Left ventricle myocardium superior (tissue), 1 donor: ENCODE results near the gene RILPL1. TPM values are rescaled to one million over a fixed set of nuclear protein-coding genes. Genes with fewer than 3 reads are reported as not detected.
"Not testable (repeated sequence)": the region's sequence is repeated elsewhere in the genome, so short reads cannot be mapped to it uniquely, and the experiment has no call there.

Experiments used
- ATAC-seq: fragments of 200-7000 bp; cut with Tn5 transposase; one replicate; pipeline ENCODE4 v1.9.1; 2020; ENCODE audit warnings: mild to moderate bottlenecking, moderate library complexity
- DNase-seq: peaks from one replicate; pipeline ENCODE4 v3.0.0-alpha.2; 2020
- intact Hi-C: fragments of 100-400 bp; cut with micrococcal nuclease; formaldehyde crosslinking; loops from one replicate; pipeline ENCODE4 v1.11.0; 2022
- microRNA-seq: library from miRNA; unstranded; fragments of <30 nt; microRNA quantifications from one replicate; pipeline ENCODE4 v1.2.0, GENCODE V29; 2020; ENCODE audit warnings: borderline number of aligned reads
- total RNA-seq: library from RNA; stranded (reverse); fragmentation: NEBNext Ultra II Directional; extraction: Animal tissue kit (Norgen Biotek cat#: 25700); gene quantifications from one replicate; pipeline ENCODE4 v1.2.1, GENCODE V29; 2021
- donor health status: DM: no; HTN: yes; CAD: no; lungs with severe emphysema.

Gene RILPL1
- total RNA-seq, 1 donor from 2014 or later: 116 TPM

DNA sequence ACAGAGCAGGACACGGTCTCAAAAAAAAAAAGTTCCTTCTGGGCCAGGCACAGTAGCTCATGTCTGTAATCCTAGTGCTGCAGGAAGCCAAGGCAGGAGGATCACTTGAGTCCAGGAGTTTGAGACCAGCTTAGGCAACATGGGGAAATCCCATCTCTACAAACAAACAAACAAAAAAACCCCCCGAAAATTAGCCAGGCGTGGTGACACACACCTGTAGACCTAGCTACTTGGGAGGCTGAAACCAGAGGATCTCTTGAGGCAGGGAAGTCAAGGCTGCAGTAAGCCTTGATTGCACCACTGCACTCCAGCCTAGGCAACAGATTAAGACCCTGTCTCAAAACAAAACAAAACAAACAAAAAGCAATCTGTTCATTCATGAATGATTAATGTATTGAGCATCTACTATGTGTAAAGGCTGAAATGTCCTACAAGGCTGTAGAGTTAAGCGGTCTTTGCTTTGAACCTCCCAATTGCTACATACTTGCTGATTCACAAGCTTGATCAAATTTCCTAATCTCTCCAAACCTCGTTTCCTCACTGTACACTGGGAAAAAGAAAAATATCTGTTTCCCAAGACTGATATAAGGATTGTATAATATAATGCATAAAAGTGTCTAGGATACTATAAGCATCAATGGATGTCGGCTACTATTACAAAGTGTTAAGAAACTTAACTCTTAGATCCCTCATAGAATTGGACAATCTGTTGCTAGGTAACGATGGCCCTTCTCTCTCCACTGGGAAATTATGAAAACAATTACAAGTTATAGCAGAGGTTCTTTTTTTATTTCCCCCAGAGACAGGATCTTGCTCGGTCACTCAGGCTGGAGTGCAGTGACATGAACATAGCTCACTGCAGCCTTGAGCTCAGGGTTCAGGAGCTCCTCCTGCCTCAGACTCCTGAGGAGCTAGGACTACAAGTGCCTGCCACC lies 89.2 kb downstream of the RILPL1 start:
- intact Hi-C loops: no loop called here
- DNase-seq (no peak), ATAC-seq (peak; percentile 11)

DNA sequence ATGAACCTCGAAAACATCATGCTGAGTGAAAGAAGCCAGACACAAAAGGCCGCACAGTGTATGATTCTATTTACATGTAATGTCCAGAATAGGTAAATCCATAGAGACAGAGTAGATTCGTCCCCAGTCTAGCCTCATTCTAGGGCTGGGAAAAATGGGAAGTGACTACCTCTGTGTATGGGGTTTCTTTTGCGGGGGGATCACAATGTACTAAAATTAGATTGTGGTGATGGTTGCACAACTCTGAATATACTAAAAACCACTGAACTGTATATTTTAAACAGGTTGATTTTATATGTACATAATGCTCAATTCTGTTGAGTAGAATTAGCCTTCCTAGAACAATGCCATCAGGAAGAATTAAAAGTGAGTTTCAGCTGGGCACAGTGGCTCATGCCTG lies 90.7 kb downstream of the RILPL1 start:
- intact Hi-C loops: no loop called here
- ATAC-seq (no peak), DNase-seq (no peak)

DNA sequence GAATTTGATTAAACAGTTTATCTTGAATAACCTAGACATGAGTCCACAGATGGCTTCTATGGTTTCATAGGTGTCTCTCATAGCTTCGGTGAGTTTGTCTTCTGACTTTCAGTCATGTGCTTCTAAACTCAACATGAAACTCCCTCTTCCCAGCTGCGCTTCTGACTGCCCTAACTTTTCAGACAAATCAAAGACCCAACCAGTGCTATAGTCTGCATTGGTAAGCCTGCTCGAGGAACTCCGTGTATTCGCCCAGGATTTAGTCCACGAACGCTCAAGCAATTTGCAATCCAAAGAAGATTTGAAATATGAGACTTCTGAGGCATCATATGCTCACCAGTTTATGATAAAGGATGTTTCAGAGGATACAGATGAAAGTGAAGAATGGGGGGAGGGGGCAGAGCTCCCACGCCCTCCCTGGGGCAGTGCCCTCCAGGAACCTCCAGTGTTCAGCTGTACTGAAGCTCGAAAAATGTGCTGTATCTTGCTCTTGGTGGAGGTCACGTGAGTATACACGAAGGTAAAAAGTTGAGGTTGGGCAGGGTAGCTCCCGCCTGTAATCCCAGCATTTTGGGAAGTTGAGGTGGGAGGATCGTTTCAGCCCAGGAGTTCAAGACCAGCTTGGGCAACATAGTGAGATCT lies 91.9 kb downstream of the RILPL1 start:
- DNase-seq (no peak), ATAC-seq (no peak)
- intact Hi-C loops: no loop called here

DNA sequence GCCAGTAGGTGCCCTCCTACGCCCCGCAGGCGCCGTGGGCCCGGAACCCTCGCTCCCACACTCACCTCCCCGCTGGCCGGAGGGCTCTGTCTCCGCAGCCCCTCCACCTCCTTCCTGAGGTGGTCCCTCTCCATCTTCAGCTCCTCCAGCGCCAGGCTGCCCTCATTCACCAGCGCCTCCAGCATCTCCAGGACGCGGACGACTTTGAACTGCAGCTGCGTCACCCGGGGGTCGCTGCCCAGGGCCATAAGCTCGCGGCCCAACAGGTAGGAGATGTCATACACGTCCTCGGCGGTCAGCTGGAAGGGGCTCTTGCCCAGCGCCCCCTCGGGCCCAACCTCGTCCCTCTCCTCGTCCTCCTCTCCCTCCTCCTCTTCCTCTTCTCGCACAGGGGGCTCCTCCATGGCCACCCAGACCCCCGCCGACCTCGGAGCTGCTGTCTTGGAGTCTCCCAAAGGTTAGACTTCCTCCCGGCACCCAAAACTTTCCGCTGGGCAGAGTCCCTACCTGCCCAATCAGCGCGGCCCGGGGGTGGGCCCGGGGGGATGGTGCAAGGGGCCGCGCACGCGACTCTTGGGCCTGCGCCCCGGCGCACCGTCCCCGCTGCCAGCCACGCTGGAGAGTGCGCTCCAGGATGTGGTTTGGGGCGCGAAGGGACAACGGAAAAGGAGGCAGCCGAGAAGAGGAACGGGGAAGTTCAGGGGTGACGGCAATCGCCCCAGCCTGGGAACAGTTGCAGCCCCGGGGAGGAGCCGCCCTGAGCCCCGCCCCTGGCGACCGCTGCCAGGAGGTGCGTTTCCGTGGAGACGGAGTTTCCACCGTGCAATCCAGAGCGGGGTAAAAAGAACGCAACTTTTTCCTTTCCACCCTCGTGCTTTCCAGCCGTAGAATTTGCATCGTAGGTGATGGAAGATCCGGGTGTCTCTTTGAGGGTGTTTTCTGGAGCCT lies 97.2 kb downstream of the RILPL1 start, which contains the start of gene RILPL2:
TSS of gene RILPL2 (minus strand) at position 668 of the 948 bp plus-strand sequence. CDS start at position 404, 264 bp downstream.
- intact Hi-C loops: no loop called here
- ATAC-seq (peak; percentile 97), DNase-seq (peak; percentile 93)

DNA sequence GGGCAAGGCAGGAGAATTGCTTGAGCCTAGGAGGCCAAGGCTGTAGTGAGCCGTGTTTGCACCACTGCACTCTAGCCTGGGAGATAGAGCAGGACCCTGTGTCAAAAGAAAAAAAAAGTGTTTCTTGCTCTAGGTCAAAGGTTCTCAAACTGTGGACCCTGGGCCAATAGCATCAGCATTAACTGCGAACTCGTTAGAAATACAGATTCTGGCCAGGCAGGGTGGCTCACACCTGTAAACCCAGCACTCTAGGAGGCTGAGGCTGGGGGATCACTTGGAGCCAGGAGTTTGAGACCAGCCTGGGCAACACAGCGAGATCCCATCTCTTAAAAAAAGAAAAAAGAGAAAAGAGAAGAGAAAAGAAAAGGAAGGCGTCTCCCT lies 97.9 kb downstream of the RILPL1 start:
- no peak for ATAC-seq
- intact Hi-C loops: no loop called here
- no peak for DNase-seq

DNA sequence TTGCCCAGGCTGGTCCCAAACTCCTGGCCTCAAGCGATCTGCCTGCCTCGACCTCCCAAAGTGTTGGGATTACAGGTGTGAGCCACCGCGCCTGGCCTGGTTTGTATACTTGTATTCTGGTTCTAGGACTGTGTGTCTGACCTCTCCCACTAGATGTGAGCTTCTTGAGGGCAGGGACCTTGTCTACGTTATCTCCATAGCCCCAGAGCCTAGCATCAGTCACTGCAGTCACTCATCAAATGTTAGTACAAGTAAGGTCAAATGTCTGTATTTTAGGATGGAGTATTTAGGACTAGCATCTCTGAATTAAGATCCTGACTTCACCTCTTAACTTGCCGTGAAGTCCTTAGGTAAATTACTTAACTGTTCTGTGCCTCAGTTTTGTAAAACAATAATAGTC lies 99.9 kb downstream of the RILPL1 start:
- intact Hi-C loops: no loop called here
- ATAC-seq (no peak), DNase-seq (no peak)

DNA sequence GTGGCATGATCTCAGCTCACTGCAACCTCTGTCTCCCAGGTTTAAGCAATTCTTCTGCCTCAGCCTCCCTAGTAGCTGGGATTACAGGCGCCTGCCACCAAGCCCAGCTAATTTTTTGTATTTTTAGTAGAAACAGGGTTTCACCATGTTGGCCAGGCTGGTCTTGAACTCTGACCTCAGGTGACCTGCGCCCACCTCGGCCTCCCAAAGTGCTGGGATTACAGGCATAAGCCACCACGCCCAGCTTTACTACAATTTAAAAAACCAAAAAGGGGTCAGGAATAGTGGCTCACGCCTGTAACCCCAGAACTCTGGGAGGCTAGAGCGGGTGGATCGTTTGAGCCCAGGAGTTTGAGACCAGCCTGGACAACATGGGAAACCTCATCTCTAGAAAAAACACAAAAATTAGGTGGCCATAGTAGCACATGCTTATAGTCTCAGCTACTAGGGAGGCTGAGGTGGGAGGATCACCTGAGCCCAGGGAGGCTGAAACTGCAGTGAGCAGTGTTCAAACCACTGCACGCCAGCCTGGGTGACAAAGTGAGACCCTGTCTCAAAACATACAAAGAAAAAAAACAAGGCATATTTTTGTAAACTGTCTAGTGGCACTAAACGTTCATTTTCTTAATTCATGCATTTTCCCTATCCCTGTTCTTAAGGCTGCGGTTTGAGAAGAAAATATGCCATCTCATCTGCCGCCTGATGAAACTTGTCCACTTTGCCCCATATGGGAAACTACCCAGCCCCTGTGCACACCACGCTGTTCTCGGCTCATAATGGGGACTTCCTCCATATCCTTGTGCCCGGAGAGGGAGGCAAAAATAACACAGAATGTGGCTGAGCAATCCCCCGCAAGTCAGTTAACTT lies 101.3 kb downstream of the RILPL1 start:
- DNase-seq, intact Hi-C loops, ATAC-seq: not testable (repeated sequence)

DNA sequence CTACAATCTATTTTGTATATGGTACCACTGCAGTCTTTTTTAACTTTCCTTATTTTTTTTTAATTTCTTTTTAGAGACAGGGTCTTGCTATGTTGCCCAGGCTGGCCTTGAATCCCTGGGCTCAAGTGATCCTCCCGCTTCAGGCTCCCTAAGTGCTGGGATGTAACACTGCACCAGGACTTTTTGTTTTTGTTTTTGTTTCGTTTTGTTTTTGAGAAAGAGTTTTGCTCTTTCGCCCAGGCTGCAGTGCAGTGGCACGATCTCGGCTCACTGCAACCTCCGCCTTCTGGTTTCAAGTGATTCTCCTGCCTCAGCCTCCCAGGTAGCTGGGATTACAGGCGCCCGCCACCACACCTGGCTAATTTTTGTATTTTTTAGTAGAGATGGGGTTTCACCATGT lies 104.4 kb downstream of the RILPL1 start:
- DNase-seq, intact Hi-C loops, ATAC-seq: not testable (repeated sequence)

DNA sequence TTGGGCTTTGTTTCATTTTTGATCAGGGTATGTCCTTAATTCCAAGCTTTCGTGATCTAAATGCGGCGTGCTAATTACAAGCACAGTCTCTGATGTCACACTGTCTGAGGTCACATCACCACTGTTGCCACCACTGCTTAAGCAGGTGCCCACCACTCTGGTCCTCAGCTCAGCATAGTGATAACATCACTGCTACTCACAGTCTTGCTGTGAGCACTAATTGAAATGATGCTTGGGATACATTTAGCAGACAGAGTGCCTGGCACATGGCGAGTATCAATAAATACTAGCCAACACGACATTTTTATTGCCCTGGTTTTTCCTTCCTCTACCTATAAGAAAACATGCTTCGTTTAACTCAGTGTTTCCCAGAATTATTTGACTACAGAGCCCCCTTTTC lies 104.9 kb downstream of the RILPL1 start:
- ATAC-seq (no peak), DNase-seq (no peak)
- intact Hi-C loops: no loop called here

DNA sequence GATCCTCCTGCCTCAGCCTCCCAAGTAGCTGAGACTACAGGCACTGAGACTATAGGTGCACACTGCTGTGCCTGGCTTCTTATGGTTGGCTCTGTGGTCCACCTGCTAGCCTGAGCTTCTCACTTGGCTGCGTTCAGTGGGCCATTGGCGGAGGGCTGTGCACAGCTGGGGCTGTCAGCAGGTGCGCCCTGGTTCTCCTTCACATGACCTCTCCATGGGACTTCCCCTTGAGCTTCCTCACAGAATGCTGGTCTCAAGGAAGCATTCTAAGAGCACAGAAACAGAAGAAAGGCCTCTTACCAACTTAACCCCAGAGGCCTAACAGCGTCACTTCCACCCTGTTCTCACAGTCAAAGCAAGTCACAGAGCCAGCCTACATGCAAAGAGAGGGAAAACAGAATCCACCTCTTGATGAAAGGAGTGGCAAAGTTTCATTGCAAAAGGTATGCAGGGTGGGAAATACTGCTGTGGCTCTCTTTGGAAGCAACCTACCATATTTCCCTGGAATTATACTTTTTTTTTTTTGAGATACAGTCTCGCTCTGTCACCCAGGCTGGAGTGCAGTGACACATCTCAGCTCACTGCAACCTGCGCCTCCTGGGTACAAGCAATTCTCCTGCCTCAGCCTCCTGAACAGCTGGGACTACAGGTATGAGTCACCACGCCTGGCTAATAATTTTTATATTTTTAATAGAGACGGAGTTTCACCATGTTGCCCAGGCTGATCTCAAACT lies 106.3 kb downstream of the RILPL1 start:
- DNase-seq (no peak), ATAC-seq (no peak)
- intact Hi-C loops: no loop called here

DNA sequence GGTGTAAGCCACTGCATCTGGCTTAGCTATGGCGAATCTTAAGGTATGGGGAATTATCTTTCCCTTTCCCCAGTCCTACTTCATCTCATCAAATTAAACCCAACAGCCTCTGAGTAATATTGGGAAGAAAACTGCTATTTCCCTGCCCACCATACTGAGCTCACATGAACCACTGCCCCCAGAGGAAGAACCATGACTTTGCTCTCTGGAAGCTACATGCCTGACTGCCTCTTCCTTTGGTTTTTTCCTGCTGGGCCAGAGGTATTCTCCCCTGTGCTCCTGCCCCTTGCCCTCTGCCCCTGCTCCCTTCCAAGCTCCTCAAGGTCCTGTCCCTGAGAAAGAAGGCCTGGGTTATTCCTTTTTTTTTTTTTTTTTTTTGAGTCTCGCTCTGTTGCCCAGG lies 112.2 kb downstream of the RILPL1 start:
- DNase-seq: no peak
- no peak for ATAC-seq
- intact Hi-C loops: no loop called here

Small RNA genes lying within 50 kb of the gene (microRNA-seq; reads per million reads assigned to microRNA genes)
- not detected for gene MIR3908

Other genes with a start within 250 kb of the RILPL1 start
- 29.4 TPM for gene SBNO1, start 168.9 kb downstream of the RILPL1 start, total RNA-seq
- 36.4 TPM for gene KMT5A, start 149.6 kb downstream of the RILPL1 start, total RNA-seq
- gene RILPL2, start 97.0 kb downstream of the RILPL1 start, total RNA-seq: 2.1 TPM
- 23.2 TPM for gene SNRNP35, start 75.6 kb downstream of the RILPL1 start, total RNA-seq
- gene TMED2, start 50.8 kb upstream of the RILPL1 start, total RNA-seq: 151 TPM
- gene DDX55, start 68.4 kb upstream of the RILPL1 start, total RNA-seq: 7.4 TPM
- 27.5 TPM for gene EIF2B1, start 100.0 kb upstream of the RILPL1 start, total RNA-seq
- gene GTF2H3, start 100.1 kb upstream of the RILPL1 start, total RNA-seq: 12.2 TPM
- gene TCTN2, start 137.4 kb upstream of the RILPL1 start, total RNA-seq: 3.7 TPM
- 11.5 TPM for gene ATP6V0A2, start 178.6 kb upstream of the RILPL1 start, total RNA-seq
- gene DNAH10, start 228.6 kb upstream of the RILPL1 start, total RNA-seq: 0.25 TPM